NCI-H1436 treated with DMSO at 0.1 percent for 48 hours (cell line): Measurements from ENCODE around the gene SDK2.

Experiments used
- DNase-seq: peaks from one replicate; lab custom pipeline; 2025; lab: John Stamatoyannopoulos, UW

SDK2 gene

GRCh38 chr17:73552300-73553048 is 91.8 kb downstream of the SDK2 start:
- no peak for DNase-seq

GRCh38 chr17:73551759-73552158 is 92.5 kb downstream of the SDK2 start:
- DNase-seq = no peak

- DNase-seq = no peak
Observed at GRCh38 chr17:73551144-73551543, 93.1 kb downstream of the SDK2 start.

GRCh38 chr17:73550556-73550955 is 93.7 kb downstream of the SDK2 start:
- DNase-seq = no peak

GRCh38 chr17:73549841-73550430 is 94.3 kb downstream of the SDK2 start:
- DNase-seq = no peak

- DNase-seq = no peak
Observed at GRCh38 chr17:73548620-73549311, 95.5 kb downstream of the SDK2 start.

- no peak for DNase-seq
Observed at GRCh38 chr17:73547790-73548189, 96.5 kb downstream of the SDK2 start.

- DNase-seq = no peak
Observed at GRCh38 chr17:73546770-73547536, 97.3 kb downstream of the SDK2 start.

GRCh38 chr17:73546114-73546513 is 98.1 kb downstream of the SDK2 start:
- DNase-seq = no peak

- no peak for DNase-seq
Observed at GRCh38 chr17:73545109-73546032, 98.9 kb downstream of the SDK2 start.

GRCh38 chr17:73544333-73544732 is 99.9 kb downstream of the SDK2 start:
- DNase-seq = no peak

GRCh38 chr17:73542323-73542722 is 101.9 kb downstream of the SDK2 start:
- no peak for DNase-seq

- no peak for DNase-seq
Observed at GRCh38 chr17:73541561-73541981, 102.7 kb downstream of the SDK2 start.

GRCh38 chr17:73541111-73541510 is 103.1 kb downstream of the SDK2 start:
- DNase-seq = no peak

GRCh38 chr17:73539166-73539565 is 105.1 kb downstream of the SDK2 start:
- DNase-seq = no peak

- DNase-seq = no peak
Observed at GRCh38 chr17:73538445-73538844, 105.8 kb downstream of the SDK2 start.

- DNase-seq = no peak
Observed at GRCh38 chr17:73536700-73537605, 107.3 kb downstream of the SDK2 start.

GRCh38 chr17:73535746-73536145 is 108.5 kb downstream of the SDK2 start:
- no peak for DNase-seq

GRCh38 chr17:73534209-73534909 is 109.9 kb downstream of the SDK2 start:
- DNase-seq = no peak

GRCh38 chr17:73533781-73534180 is 110.5 kb downstream of the SDK2 start:
- DNase-seq = no peak
